Measurements from ENCODE around the gene ADCYAP1.

DNA sequence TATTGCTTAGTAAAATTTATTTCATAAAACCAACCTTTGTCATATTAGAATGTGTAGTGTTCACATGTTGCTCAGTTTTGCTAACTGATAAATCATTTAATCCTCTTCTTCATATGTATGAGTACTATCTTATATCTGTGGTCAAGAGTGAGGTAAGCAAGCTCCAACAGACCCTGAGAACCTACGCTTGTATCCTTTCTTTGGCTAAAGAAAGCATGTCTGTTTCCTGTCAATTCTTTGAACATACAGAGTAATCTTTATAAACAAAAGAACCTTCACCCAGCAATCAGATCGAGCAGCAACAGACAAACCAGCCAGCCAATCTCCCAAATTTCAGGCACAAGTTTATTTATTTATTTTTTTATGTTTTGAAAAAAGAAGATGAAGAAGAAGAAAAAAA is 6.4 kb downstream of the ADCYAP1 start:
- TF ChIP-seq ZNF70 (CRISPR knock-in tag; IDR thresholded peaks at IDR 0.05) (no peak), OSR1 (CRISPR knock-in tag; IDR thresholded peaks at IDR 0.05) (no peak), ZFP30 (CRISPR knock-in tag; IDR thresholded peaks at IDR 0.05) (no peak), ARNTL (CRISPR knock-in tag; IDR thresholded peaks at IDR 0.05; ENCODE audit: borderline replicate concordance, low read depth) (no peak), GLIS3 (CRISPR knock-in tag; IDR thresholded peaks at IDR 0.05) (no peak), ZNF565 (CRISPR knock-in tag; conservative IDR thresholded peaks at IDR 0.05; ENCODE audit: low read depth) (no peak), BACH2 (CRISPR knock-in tag; IDR thresholded peaks at IDR 0.05; ENCODE audit: borderline replicate concordance) (no peak), RARB (CRISPR knock-in tag; IDR thresholded peaks at IDR 0.05) (no peak)
- TF ChIP-seq, protein P1, sequence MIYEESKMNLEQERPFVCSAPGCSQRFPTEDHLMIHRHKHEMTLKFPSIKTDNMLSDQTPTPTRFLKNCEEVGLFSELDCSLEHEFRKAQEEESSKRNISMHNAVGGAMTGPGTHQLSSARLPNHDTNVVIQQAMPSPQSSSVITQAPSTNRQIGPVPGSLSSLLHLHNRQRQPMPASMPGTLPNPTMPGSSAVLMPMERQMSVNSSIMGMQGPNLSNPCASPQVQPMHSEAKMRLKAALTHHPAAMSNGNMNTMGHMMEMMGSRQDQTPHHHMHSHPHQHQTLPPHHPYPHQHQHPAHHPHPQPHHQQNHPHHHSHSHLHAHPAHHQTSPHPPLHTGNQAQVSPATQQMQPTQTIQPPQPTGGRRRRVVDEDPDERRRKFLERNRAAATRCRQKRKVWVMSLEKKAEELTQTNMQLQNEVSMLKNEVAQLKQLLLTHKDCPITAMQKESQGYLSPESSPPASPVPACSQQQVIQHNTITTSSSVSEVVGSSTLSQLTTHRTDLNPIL (CRISPR knock-in tag; IDR thresholded peaks at IDR 0.05; ENCODE audit: low read depth), result no peak
- TF ChIP-seq, protein P2, sequence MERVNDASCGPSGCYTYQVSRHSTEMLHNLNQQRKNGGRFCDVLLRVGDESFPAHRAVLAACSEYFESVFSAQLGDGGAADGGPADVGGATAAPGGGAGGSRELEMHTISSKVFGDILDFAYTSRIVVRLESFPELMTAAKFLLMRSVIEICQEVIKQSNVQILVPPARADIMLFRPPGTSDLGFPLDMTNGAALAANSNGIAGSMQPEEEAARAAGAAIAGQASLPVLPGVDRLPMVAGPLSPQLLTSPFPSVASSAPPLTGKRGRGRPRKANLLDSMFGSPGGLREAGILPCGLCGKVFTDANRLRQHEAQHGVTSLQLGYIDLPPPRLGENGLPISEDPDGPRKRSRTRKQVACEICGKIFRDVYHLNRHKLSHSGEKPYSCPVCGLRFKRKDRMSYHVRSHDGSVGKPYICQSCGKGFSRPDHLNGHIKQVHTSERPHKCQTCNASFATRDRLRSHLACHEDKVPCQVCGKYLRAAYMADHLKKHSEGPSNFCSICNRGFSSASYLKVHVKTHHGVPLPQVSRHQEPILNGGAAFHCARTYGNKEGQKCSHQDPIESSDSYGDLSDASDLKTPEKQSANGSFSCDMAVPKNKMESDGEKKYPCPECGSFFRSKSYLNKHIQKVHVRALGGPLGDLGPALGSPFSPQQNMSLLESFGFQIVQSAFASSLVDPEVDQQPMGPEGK (CRISPR knock-in tag; IDR thresholded peaks at IDR 0.05; ENCODE audit: borderline replicate concordance), result no peak
